Suprapubic skin (tissue), 4 donors: ENCODE results near the gene BFSP2.

Experiments
- POLR2A ChIP-seq, 2 donors: fragments of 450-650 bp; IDR thresholded peaks; one replicate each; pipeline ENCODE4 v1.6.1; 2017; ENCODE audit warnings: antibody characterized with exemption in 2 of 2, mild to moderate bottlenecking in 2 of 2, moderate library complexity in 2 of 2
- POLR2AphosphoS5 ChIP-seq, 3 donors: sonication (generic); formaldehyde crosslinking; IDR thresholded peaks; one replicate each; pipeline ENCODE4 v1.6.1; 2017; ENCODE audit warnings: antibody characterized with exemption in 3 of 3
- TF ChIP-seq, protein P1 (sequence below), 2 donors: fragments of 200-600 bp in 1 of 2; fragments of 450-650 bp in 1 of 2; sonication (generic) in 1 of 2; IDR thresholded peaks; one replicate each; pipeline ENCODE4 v1.5.1; 2016 to 2019; ENCODE audit warnings: antibody characterized with exemption in 2 of 2, mild to moderate bottlenecking in 1 of 2, moderate library complexity in 1 of 2

DNA sequence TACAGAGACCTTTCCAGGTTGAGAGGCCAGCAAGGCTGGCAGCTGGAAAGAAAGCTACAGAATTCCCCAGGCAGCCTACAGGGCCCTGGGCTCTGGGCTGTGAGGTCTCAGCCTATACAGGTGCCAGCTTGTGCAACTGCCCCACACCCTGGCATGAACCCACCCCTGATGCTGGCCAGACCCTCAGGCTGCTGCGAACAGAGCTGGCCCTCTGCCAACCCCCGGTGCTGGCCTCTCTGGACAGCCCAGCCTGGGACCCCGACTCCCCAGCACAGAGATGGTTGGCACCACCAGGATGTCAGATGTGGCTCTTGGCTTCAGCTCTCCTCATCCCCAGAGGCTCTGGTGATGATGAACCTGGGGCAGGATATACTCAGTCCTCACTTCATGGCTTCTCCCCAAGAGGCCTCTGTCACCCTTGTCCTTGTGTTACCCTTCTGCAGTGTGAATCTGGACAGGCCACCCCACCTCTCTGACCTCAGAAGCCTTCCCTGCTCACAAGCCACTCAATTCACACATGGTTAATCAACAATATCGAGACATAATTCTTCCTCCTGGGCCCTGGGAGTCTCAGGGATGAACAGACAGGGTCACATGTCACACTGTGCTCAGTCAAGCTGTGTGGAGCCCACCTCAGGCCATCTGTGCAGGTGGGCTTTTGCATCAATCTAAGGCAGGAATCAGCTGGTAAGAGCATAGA is 11.0 kb upstream of the BFSP2 start:
- TF ChIP-seq, protein P1, sequence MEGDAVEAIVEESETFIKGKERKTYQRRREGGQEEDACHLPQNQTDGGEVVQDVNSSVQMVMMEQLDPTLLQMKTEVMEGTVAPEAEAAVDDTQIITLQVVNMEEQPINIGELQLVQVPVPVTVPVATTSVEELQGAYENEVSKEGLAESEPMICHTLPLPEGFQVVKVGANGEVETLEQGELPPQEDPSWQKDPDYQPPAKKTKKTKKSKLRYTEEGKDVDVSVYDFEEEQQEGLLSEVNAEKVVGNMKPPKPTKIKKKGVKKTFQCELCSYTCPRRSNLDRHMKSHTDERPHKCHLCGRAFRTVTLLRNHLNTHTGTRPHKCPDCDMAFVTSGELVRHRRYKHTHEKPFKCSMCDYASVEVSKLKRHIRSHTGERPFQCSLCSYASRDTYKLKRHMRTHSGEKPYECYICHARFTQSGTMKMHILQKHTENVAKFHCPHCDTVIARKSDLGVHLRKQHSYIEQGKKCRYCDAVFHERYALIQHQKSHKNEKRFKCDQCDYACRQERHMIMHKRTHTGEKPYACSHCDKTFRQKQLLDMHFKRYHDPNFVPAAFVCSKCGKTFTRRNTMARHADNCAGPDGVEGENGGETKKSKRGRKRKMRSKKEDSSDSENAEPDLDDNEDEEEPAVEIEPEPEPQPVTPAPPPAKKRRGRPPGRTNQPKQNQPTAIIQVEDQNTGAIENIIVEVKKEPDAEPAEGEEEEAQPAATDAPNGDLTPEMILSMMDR (IDR thresholded peaks at IDR 0.05), result no peak
- no peak for TF ChIP-seq POLR2AphosphoS5 (IDR thresholded peaks at IDR 0.05)
- no peak for TF ChIP-seq POLR2A (IDR thresholded peaks at IDR 0.05)
